Stimulated activated CD8-positive, alpha-beta memory T cell treated with anti-CD3 and anti-CD28 coated beads, Interleukin-4, amount 100 ng/mL, for 48 hours (primary cell): ENCODE results near the gene ZNF417.
"Not testable (repeated sequence)": the region's sequence is repeated elsewhere in the genome, so short reads cannot be mapped to it uniquely, and the experiment has no call there.

Experiments
- DNase-seq: peaks from one replicate; pipeline ENCODE4 v3.0.0-alpha.2; 2020

Gene ZNF417

DNA sequence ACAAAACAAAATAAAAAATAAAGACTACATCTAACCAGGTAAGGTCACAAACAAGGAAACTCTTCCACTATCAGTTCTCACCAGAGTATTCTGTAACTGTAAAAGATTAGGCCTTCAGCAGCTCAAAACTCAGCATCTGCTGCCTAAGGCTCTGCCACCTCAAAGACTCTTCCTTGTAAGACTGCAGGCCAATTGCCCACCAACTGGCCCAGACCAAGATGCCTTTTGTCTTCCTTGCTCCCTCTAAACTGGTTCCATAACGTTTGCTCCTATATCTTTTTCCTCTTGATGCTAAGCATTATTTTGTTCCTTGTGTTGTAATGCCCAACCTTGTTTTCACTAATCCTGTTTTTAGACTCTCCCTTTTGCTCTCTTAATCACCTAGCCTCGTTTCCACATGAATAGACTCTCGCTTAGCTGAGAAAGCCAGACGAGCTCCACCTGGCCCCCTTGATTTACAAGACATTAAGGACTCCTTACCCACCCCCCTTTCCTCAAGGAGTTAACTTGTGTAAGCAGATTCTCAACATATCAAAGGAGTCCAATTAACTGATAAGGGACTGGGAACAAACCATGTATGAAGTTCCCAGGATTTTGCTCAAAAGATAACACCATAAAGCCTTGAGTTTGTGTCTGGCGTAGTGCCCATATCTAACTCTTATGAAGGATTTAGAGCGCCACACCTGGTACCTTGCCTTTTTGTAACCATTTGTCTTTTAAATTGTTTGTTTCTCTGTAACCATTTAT lies 29.0 kb downstream of the ZNF417 start:
- DNase-seq = no peak

DNA sequence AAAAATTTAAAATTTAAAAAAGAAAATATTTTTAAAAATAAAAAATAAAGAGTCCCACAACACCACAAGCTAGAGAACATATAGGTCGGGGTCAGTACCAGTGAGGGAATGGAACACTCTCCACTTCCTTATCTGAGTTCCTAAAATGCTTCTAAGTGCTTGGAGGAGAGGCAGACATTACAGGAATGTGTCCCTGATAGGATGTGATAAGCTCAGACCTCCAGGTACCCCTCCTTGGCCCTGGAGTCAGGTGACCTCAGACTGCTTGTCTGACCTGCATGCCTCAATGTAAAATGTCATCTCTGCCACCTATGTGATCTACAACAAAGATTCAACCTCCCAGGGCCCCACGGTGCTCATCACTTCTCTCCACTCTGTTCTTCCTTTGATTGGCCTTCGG lies 30.3 kb downstream of the ZNF417 start:
- no peak for DNase-seq

DNA sequence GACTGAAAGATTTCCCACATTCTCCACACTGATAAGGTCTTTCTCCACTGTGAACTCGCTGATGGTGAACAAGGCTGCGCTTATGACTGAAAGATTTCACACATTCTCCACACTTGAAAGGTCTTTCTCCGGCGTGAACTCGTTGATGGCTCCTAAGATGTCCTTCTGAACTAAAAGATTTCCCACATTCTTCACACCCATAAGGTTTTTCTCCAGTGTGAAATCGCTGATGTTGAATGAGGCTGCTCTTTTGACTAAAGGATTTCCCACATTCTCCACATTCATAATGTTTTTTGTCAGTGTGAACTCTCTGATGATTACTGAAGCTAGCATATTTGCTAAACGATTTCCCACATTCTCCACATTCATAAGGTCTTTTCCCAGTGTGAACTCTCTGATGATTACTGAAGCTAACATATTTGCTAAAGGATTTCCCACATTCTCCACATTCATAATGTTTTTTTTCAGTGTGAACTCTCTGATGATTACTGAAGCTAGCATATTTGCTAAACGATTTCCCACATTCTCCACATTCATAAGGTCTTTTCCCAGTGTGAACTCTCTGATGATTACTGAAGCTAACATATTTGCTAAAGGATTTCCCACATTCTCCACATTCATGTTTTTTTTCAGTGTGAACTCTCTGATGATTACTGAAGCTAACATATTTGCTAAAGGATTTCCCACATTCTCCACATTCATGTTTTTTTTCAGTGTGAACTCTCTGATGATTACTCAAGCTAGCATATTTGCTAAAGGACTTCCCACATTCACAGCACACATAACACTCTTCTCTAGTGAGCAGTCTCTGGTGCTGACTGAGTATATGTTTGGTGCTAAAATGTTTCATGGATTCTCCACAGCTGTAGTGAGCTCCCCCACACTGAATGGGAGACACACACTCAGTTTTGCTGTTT lies 42.3 kb downstream of the ZNF417 start:
- not testable (repeated sequence) for DNase-seq

DNA sequence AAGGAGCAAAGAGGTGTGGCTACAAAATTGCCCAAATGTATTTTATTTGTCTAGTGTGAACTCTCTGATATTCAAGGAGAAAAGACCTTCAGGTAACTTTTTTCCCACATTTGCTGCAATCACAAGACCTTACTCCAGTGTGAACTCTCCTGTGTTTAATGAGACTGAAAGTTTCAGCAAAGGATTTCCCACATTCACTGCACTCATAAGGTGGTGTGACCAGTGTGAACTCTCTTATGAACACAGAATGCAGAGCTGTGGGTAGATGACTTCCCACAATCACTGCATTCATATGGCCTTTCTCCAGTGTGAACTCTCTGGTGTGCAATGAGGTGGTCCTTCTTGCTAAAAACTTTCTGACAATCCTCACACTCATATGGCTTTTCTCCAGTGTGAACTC lies 43.9 kb downstream of the ZNF417 start:
- no peak for DNase-seq

DNA sequence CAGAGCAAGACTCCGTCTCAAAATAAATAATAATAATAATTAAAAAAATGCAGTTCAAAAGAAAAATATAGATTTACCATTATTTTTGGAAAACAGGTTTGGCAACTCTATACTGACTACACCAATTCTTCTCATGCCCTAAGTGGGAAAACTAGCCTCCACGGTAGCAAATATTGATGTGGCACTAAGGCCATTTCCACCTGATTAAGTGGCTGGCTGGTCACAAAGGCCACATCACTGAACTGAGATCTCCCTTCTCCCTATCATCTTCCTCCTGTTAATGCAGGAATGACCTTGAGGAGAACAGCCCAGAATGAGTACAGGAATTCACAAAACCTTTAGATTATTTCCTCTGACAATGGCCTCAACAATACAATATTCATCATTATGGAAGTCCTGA lies 46.2 kb downstream of the ZNF417 start:
- no peak for DNase-seq

DNA sequence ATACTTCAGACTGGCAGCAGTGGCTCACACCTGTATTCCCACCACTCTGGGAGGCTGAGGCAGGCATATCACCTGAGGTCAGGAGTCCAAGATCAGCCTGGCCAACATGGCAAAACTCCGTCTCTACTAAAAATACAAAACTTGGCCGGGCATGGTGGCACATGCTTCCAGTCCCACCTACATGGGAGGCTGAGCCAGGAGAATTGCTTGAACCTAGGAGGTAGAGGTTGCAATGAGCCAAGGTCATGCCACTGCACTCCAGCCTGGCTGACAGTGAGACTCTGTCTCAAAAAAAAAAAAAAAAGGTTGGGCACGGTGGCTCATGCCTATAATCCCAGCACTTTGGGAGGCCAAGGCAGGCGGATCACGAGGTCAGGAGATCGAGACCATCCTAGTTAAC lies 46.7 kb downstream of the ZNF417 start:
- DNase-seq = not testable (repeated sequence)

DNA sequence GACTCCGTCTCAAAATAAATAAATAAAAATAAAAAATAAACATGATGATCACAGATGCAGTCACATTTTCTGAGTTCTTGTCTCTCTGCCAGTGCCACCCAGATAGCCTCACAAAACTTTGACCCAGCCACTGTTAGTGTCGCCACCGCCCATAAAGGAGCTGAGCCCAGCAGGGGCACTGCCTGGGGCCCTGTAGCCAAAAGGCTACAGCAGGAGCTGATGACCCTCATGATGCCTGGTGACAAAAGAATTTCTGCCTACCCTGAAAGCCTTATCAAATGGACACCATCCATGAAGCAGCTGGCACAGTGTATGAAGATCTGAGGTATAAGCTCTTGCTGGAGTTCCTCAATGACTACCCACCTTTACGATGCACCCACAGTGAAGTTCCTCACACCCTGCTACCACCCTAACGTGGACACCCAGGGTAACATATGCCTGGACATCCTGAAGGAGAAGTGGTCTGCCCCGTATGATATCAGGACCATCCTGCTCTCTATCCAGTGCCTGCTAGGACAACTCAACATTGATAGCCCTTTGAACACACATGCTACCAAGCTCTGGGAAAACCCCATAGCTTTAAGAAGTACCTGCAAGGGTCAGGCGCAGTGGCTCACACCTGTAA lies 48.4 kb downstream of the ZNF417 start:
- no peak for DNase-seq
